Kidney capillary endothelial cell (primary cell): ENCODE results near the gene HIP1R.
"Not testable (repeated sequence)": the region's sequence is repeated elsewhere in the genome, so short reads cannot be mapped to it uniquely, and the experiment has no call there.

ENCODE experiments used
- DNase-seq: peaks from one replicate; pipeline ENCODE4 v3.0.0-alpha.2; 2018; ENCODE audit warnings: low spot score

The HIP1R gene

GRCh38 chr12:122893208-122894153 lies 58.2 kb downstream of the HIP1R start:
- DNase-seq, result no peak

- no peak for DNase-seq
Measured at GRCh38 chr12:122894193-122895121, 59.2 kb downstream of the HIP1R start.

GRCh38 chr12:122895320-122895703 lies 60.1 kb downstream of the HIP1R start:
- DNase-seq, result no peak

GRCh38 chr12:122895704-122896636 lies 60.7 kb downstream of the HIP1R start, which contains the start of gene VPS37B:
Gene VPS37B, minus strand, starts transcription at chr12:122896124. Its CDS starts 62 bp downstream, at chr12:122896062.
- peak; percentile 83 for DNase-seq

- DNase-seq, result no peak
Measured at GRCh38 chr12:122896662-122897061, 61.4 kb downstream of the HIP1R start.

- DNase-seq, result no peak
Measured at GRCh38 chr12:122899887-122900286, 64.6 kb downstream of the HIP1R start.

- no peak for DNase-seq
Measured at GRCh38 chr12:122902854-122903692, 67.8 kb downstream of the HIP1R start.

GRCh38 chr12:122903693-122904034 lies 68.4 kb downstream of the HIP1R start:
- no peak for DNase-seq

GRCh38 chr12:122905258-122905657 lies 70.0 kb downstream of the HIP1R start:
- not testable (repeated sequence) for DNase-seq

GRCh38 chr12:122908915-122909314 lies 73.7 kb downstream of the HIP1R start:
- no peak for DNase-seq

GRCh38 chr12:122909442-122910288 lies 74.4 kb downstream of the HIP1R start:
- no peak for DNase-seq
